GM21576 (cell line): ENCODE measurements around the gene RPRD2.
A peak's percentile ranks its signal among the peaks of the same experiment; 100 is the strongest.

ENCODE experiments used
- ATAC-seq: cut with Tn5 transposase; IDR thresholded peaks from one replicate; pipeline ENCODE4 v1.9.1; 2021; ENCODE audit warnings: mild to moderate bottlenecking, moderate library complexity; ENCODE audit not compliant: unreplicated experiment

Gene RPRD2

DNA sequence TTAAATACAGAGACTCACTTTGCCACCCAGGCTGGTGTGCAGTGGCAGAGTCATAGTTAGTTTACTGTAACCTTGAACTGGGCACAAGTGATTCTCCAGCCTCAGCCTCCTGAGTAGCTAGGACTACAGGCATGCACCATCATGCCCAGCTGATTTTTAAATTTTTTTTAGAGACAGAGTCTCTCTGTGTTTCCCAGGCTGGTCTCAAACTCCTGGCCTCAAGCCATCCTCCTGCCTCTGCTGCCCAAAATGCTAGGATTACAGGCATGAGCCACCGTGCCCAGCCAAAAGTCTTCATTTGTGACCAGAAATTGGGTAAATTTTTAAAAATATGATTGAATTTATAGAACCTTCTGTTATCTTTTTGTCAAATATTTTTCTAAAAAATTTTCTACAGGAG lies 105.3 kb downstream of the RPRD2 start:
- no peak for ATAC-seq

- no peak for ATAC-seq
Measured at GRCh38 chr1:150472601-150473200, 108.8 kb downstream of the RPRD2 start.

DNA sequence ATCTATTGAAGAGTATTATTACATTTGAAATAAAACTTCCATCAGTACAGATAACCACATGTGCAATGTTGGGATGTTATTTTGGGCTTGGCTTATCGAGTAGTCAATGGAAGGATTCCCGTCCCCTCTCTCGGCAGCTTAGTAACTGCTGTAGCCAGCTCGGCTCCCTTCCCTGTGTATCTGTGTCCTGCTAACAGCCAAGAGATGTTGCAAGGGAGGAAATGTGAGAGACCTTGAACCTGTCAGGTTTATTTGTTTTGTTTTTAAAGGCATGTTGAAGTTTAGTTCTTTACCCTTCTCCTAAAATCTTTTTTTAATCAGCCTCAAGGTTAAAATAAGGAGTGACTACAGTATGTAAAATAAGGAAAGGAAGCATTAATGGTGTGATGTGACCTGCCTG lies 109.7 kb downstream of the RPRD2 start:
- ATAC-seq: no peak

DNA sequence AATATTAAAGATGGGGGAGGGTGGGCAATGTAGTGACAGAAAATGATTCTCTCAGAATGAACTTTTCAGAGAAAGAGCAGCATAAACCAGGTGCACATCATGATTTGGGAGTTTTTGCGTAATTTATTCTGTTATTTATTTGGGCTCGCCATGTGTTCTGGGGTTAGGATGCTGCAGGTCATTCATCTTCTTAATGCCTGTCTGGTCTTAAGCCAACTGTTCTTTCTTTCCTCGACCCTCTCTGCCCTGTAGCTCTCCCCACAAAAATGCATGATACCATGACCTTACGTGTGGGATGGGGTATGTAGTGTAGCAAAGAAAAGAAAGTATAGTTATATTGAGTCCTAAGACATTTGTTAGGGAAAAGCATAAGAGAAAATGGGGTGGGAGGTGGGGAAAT lies 110.9 kb downstream of the RPRD2 start:
- ATAC-seq: no peak

DNA sequence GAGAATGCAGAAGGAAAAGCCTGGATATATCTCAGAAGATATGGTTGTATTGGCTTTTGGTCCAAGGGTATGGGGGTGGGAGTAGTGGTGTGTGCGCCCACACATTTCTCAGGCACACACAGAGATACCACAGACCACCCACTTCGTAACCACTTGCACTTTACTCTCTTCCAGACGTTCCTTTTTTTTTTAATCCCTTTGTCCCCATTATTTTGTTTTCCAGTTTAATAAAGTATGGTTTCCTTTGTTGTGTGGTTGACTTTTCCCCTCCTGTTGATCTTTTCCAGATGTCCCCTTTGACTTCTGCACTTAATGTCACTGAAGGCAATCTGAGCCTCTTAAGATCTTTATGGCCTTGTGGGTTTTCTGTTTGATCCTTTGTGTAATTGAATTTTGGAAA lies 112.8 kb downstream of the RPRD2 start:
- no peak for ATAC-seq

- no peak for ATAC-seq
Measured at GRCh38 chr1:150477320-150477719, 113.4 kb downstream of the RPRD2 start.

DNA sequence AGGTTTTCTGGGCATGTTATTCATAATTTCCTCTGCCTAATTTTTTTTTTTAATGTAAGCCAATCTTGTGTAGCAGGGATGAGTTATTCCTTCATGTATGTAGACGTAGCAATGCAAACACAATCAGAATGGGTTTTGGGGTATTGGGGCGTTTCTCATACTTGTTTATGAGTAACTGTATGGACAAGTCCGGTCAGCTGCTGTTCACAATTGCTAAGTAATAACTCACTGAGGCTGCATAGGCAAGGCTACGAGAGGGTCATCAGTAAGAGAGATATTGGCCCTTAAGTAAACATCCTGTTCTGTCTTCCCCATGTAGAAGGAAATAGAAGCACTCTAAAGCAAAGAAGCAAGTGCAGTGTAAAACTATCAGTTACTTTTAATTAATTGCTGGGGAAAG lies 113.8 kb downstream of the RPRD2 start:
- no peak for ATAC-seq

- ATAC-seq: no peak
Measured at GRCh38 chr1:150479370-150479769, 115.4 kb downstream of the RPRD2 start.

GRCh38 chr1:150479927-150480352 lies 116.0 kb downstream of the RPRD2 start:
- no peak for ATAC-seq

- ATAC-seq: no peak
Measured at GRCh38 chr1:150484431-150484830, 120.5 kb downstream of the RPRD2 start.

DNA sequence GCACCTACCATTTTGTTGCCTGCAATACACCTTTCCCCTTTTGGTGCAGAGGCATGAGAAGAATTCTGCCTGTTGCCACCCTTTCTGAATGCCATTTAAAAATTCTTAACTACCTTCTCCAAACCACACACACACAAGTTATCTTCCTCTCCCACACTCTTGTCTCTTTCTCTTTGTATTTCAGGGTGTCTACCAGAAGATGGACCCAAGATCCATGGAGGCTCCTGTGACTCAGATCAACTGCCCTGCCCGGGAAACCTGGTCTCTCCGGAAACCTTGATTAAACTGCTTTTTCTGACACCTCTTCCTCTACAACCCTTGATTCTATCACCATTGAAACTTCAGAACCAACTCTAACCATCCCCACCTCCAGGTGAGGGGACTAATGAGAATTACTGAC lies 120.9 kb downstream of the RPRD2 start:
- ATAC-seq: no peak

- peak; percentile 100 for ATAC-seq
Measured at GRCh38 chr1:150486966-150487762, 123.2 kb downstream of the RPRD2 start, which contains the start of gene TARS2. TARS2 (plus strand) TSS chr1:150487419; CDS start chr1:150487451, 32 bp downstream.

- ATAC-seq: no peak
Measured at GRCh38 chr1:150487763-150488115, 123.8 kb downstream of the RPRD2 start.

GRCh38 chr1:150493175-150493574 lies 129.2 kb downstream of the RPRD2 start:
- ATAC-seq: no peak

- no peak for ATAC-seq
Measured at GRCh38 chr1:150498342-150498741, 134.4 kb downstream of the RPRD2 start.

GRCh38 chr1:150505431-150505830 lies 141.5 kb downstream of the RPRD2 start:
- no peak for ATAC-seq

- ATAC-seq: no peak
Measured at GRCh38 chr1:150507912-150508864, 144.2 kb downstream of the RPRD2 start, which contains the start of gene ECM1. ECM1 (plus strand) TSS chr1:150508109; CDS start chr1:150508210, 101 bp downstream.

- no peak for ATAC-seq
Measured at GRCh38 chr1:150508982-150509381, 145.0 kb downstream of the RPRD2 start.

- no peak for ATAC-seq
Measured at GRCh38 chr1:150511551-150511950, 147.6 kb downstream of the RPRD2 start.

GRCh38 chr1:150511985-150512660 lies 148.2 kb downstream of the RPRD2 start:
- no peak for ATAC-seq

DNA sequence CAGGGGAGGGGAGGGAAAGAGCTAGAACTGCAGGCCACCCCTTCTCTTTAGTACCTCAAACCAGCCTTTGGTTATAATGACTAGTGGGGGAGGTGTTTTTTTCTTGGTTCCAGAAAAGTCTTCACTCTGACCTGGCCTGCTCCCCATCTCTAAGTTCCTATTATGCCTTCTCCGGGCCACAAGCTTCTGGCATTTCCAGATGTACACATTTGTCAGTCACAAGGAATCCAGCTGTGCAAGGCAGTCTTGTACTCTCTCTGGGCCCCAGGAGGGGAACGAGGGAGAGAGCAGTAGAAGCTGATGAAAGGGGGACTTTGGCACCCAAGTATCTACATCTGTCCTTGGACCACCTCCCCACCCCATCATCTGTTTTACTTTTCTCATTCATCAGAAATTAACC lies 148.9 kb downstream of the RPRD2 start:
- no peak for ATAC-seq
